Embryonic facial prominence (tissue), 1 donor: ENCODE data around the gene ZBTB17.
"Not testable (repeated sequence)": the region's sequence is repeated elsewhere in the genome, so short reads cannot be mapped to it uniquely, and the experiment has no call there.

Experiments
- DNase-seq: peaks from one replicate; pipeline ENCODE4 v3.0.0-alpha.2; 2016; ENCODE audit errors: extremely low spot score

Gene ZBTB17

GRCh38 chr1:15988856-15989736, 13.2 kb upstream of the ZBTB17 start:
- DNase-seq: no peak

DNA sequence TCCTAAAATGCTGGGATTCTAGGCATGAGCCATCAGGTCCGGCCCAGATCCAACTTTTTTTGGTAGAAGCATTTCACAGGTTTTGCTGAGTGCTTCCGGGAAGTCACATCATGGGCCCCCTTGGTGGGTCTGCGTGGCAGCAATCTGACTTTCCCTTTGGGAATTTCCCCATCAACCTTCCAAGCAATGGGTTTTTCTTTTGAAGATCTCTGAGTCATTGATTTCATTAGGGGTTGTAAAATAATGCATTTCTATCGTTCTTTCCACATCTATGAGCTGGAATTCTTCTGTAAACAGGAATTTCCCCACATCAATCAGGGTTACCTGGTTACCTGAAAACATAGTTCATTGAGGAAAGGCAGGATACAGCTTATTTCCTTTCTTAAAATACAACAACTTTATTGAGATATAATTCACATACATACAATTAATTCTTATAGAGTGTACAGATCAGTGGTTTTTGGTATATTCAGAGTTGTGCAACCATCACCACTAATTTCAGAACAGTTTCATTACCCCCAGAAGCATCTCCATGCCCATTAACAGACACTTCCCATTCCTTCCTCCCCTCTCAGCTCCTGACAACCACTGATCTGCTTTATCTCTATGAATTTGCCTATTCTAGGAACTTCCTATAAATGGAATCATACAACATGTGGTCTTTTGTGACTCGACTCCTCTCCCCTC, 9.9 kb upstream of the ZBTB17 start:
- DNase-seq: no peak

DNA sequence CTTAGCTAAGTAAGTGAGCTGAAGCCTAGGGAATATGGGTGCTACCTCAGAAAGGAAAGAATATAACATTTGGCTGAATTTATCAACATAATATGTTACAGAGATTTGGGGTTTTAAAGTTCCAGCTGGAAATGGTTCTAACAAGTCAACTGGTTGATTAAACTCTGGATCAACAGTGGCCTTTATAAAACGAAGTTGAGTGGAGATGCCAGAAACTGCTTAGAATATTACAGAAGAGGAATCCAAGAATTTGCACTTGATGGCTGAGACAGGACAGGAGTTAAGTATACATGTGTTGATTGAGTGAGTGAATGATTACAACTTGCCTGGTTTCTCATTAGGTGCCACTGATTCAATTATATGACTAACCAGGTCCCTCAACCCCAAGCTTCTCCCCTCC, 7.4 kb upstream of the ZBTB17 start:
- no peak for DNase-seq

DNA sequence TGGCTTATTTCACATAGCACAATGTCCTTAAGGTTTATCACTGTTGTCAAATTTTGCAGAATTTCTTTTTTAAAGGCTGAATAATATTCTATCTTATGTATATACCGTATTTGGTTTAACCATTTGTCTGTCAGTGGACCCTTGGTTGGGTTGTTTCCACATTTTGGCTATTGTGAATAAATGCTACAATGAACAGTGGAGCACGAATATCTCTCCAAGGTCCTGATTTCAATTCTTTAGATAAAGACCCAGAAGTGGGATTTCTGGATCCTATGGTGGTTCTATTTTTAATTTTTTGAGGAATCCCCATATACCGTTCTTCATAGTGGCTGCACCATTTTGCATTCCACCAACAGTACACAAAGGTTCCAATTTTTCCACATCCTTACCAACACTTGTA, 5.8 kb upstream of the ZBTB17 start:
- no peak for DNase-seq

DNA sequence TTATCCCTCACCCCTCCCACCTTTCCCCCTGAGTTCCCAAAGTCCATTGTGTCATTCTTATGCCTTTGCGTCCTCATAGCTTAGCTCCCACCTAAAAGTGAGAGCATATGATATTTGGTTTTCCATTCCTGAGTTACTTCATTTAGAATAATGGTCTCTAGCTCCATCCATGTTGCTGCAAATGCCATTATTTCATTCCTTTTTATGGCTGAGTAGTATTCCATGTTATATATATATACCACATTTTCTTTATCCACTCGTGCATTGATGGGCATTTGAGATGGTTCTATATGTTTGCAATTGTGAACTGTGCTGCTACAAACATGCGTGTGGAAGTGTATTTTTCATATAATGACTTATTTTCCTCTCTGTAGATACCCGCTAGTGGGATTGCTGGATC, 2.0 kb upstream of the ZBTB17 start:
- not testable (repeated sequence) for DNase-seq

DNA sequence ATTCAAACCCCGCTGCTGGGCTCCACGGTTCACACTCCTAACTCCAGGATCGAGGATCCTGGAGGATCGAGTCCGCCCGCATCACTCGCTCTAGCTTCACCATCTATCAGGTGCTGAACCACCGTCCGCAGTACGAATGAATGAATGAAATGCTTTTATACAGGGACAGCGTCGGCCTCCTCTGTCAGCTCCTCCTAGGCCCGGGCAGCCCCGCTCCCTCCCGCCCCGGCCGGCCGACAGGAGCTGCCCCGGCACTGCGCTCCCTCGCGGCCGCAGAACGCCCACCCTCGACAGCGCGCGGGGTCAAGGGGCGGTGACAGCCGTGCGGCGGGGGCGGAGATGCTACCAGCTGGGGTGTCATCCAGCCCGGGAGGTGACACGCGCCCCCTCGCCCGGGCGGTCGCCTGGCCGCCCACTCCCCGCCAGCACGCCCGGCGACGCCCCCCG, 520 bp downstream of the ZBTB17 start:
- no peak for DNase-seq

GRCh38 chr1:15974855-15975254, 1.0 kb downstream of the ZBTB17 start:
- DNase-seq: no peak

GRCh38 chr1:15973772-15974171, 2.1 kb downstream of the ZBTB17 start:
- DNase-seq: no peak

- DNase-seq: no peak
Measured at GRCh38 chr1:15972409-15972808, 3.5 kb downstream of the ZBTB17 start.

DNA sequence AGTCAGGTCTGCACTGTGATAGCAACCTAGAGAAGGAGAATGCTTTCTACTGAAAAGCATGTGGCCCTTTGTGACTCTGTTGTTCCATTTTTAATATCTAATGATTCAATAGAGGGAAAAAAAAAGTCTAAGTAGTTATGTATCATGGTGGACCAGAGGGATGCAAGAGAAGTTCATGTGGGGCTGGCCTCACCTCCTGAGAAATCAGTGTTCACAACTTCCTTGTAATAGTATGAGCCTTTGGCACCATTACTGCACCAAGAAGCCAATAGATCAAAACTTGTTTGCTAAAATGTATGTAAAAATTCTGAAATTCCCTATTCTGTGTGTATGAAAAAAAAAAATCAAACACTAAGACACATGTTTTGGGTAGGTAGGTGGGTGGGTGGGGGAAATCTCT, 5.0 kb downstream of the ZBTB17 start:
- DNase-seq: no peak

- no peak for DNase-seq
Measured at GRCh38 chr1:15969321-15969880, 6.5 kb downstream of the ZBTB17 start.

- no peak for DNase-seq
Measured at GRCh38 chr1:15968172-15968571, 7.7 kb downstream of the ZBTB17 start.

- no peak for DNase-seq
Measured at GRCh38 chr1:15966956-15967344, 9.0 kb downstream of the ZBTB17 start.

- DNase-seq: no peak
Measured at GRCh38 chr1:15966081-15966955, 9.6 kb downstream of the ZBTB17 start.

DNA sequence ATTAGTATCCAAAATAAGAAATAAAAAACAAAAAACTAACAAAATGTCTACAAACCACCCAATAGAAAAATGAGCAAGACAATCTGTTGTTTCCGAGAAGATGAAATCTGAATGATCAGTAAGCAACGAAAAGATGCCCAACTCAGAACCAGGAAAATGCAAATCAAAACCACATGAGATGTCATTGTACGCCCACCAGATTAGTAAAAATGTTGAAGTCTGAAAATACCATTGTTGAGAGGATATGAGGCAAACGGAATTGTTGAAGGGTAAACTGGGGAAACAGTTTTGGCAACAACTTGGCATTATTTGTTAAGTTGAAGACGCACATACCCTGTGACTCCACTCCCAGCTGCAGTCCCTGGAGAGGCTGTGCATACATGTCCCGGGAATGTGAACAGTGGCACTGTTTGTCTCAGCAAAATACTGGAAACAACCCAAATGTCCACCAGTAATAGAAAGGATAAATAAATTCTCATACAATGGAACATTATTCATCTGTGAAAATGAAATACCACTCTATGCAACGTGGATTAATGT, 10.6 kb downstream of the ZBTB17 start:
- DNase-seq: no peak

DNA sequence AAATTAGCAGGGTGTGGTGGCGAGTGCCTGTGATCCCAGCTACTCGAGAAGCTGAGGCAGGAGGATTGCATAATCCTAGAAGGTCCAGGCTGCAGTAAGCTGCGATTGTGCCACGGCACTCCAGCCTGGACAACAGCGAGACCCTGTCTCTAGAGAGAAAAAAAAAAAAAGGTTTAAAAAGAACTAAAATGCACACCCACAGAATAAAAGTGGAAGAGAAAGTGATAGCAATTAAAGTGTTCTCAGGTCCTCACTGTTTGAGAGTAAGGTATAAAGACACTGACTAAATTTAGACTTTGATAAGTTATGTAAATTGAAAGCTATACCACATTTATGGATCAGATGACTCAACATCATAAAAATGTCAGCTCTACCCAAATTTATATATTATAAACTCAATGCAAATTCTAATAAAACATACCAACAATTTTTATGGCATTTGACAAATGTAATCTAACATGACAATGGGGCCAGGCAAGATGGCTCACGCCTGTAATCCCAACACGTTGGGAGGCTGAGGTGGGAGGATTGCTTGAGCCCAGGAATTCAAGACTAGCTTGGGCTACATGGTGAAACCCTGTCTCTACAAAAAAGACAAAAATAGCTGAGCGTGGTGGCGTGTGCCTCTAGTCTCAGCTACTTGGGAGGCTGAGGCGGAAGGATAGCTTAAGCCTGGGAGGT, 11.8 kb downstream of the ZBTB17 start:
- no peak for DNase-seq

DNA sequence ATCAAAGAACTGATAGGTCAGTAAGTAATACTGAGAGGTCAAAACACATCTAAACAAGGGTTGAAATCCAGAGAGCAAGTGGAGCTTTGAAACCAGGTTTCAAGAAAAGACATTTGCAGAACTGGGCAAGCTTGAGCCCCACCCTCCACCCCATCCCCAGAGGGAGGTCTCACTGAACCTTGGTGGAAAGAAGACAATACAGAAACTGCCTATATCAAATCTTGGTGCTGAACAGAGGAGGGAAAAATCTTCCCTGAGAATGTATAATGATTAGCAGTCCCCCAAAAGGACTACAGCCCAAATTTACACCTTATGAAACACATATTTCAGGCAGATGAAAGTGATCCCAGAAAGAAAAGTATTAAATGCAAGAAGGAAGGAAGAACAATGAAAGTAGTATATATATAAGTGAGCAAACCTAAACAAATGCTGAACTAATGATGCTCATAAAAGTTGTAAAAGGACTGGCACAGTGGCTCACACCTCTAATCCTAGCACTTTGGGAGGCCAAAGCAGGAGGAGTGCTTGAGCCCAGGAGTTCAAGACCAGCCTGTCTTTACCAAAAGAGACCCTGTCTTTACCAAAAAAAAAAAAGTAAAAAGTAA, 12.4 kb downstream of the ZBTB17 start:
- DNase-seq: no peak

- no peak for DNase-seq
Measured at GRCh38 chr1:15962671-15963362, 13.1 kb downstream of the ZBTB17 start.

DNA sequence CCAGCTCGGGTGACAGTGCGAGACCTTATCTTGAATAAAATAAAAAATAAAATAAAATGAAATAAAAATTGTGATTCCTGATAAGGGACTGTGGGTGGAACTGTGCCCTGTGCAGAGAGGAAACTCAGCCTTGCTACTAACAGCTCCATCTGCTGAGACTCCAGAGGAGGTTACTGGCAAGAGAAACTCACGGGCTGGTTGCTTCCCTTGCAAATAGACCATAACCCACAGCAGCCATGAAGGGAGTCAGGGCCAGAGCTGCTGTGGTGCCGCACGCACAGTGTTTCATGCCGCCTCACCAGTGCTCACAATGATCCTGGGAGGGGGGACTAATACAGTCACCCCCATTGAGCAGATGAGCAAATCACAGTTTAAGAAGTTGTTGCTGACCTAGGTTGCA, 13.7 kb downstream of the ZBTB17 start:
- DNase-seq: no peak

GRCh38 chr1:15961492-15961891, 14.4 kb downstream of the ZBTB17 start:
- no peak for DNase-seq
